OCI-LY3 (cell line): Measurements from ENCODE around the gene GALNT16.

Source experiments
- CTCF ChIP-seq: fragments of 200-600, 300-600 bp; sonication (generic); IDR thresholded peaks from 2 replicates; pipeline ENCODE4 v1.5.1; 2014; ENCODE audit warnings: antibody characterized with exemption, low read length, low read depth
- EZH2phosphoT487 ChIP-seq: fragments of 200-600 bp; shearing (Covaris generic); IDR thresholded peaks from 2 replicates; pipeline ENCODE4 v1.6.1; 2018; ENCODE audit warnings: antibody characterized with exemption, mixed run types, low read depth

- TF ChIP-seq CTCF, result no peak
- no peak for TF ChIP-seq EZH2phosphoT487
Observed at GRCh38 chr14:69313176-69313575, 53.2 kb downstream of the GALNT16 start.
